ENCODE results near the gene AICDA. TPM values are rescaled to one million over a fixed set of nuclear protein-coding genes. Genes with fewer than 3 reads are reported as not detected.

The AICDA gene
- polyA plus RNA-seq, 1 of the 3 experiments (the other 2 are of a cell fraction) = not detected

- ChIA-PET CTCF (no interaction called here), POLR2A (no interaction called here)
- Histone ChIP-seq H3K4me2 (no peak overlapping the region), H4K20me1 (ENCODE audit: insufficient read depth) (no peaks in the 10 kb centered on the region), H3K27me3 (ENCODE audit: insufficient read depth) (no peaks in the 10 kb centered on the region), H3K79me2 (ENCODE audit: insufficient read depth) (no peaks in the 10 kb centered on the region), H3K4me3 (ENCODE audit: low read depth in 2 of 2, low read length in 1 of 2) (no peak overlapping the region), H3K9ac (no peak overlapping the region), H2AFZ (ENCODE audit: low read depth) (no peak overlapping the region), H3K4me1 (ENCODE audit: control insufficient read depth in 1 of 2, insufficient read depth in 2 of 2, low read depth in 1 of 2, low read length in 1 of 2) (no peaks in the 10 kb centered on the region), H3K9me3 (no peaks in the 10 kb centered on the region), H3K9me2 (no peaks in the 10 kb centered on the region), H3K27ac (ENCODE audit: low read depth in 2 of 2, low read length in 1 of 2) (no peak overlapping the region), H3F3A (replicated peaks; ENCODE audit: insufficient read depth) (no peaks in the 10 kb centered on the region), H3K36me3 (replicated peaks in 1 of 2; ENCODE audit: control insufficient read depth in 1 of 2, insufficient read depth in 2 of 2, low read length in 1 of 2) (no peaks in the 10 kb centered on the region)
- no peak for DNase-seq
- 11% methylated on average over 21 of the region's 22 CpGs for WGBS (ENCODE audit: low lambda C conversion rate)
- no peak for TF ChIP-seq MAX (IDR thresholded peaks at IDR 0.05; ENCODE audit: low read depth)
- TF ChIP-seq EP300 (IDR thresholded peaks at IDR 0.05; ENCODE audit: borderline replicate concordance in 1 of 2, low read depth in 1 of 2, low read length in 1 of 2) = no peak
- TF ChIP-seq RFX5 (IDR thresholded peaks at IDR 0.05; ENCODE audit: low read length) = no peak
- no peak for TF ChIP-seq FOXJ3 (CRISPR knock-in tag; IDR thresholded peaks at IDR 0.05)
- no peak for TF ChIP-seq TAF1 (IDR thresholded peaks at IDR 0.05; ENCODE audit: borderline replicate concordance, low read depth, low read length)
- no peak for TF ChIP-seq MXI1 (IDR thresholded peaks at IDR 0.05; ENCODE audit: low read depth, low read length)
Measured at GRCh38 chr12:8564656-8565055, 48.0 kb downstream of the AICDA start.

- TF ChIP-seq USF2 (IDR thresholded peaks at IDR 0.05; ENCODE audit: borderline replicate concordance, low read depth, low read length) = no peak
- no peak for TF ChIP-seq GATA2 (CRISPR knock-in tag; IDR thresholded peaks at IDR 0.05)
- no peak for TF ChIP-seq JUND (IDR thresholded peaks at IDR 0.05)
- no peak for TF ChIP-seq IRF3 (IDR thresholded peaks at IDR 0.05; ENCODE audit: low read depth, low read length)
- no peak for TF ChIP-seq GABPA (IDR thresholded peaks at IDR 0.05; ENCODE audit: low read depth)
- TF ChIP-seq ELF1 (IDR thresholded peaks at IDR 0.05) = no peak
- TF ChIP-seq TAF1 (IDR thresholded peaks at IDR 0.05; ENCODE audit: borderline replicate concordance, low read depth, low read length) = no peak
- no peak for TF ChIP-seq ZBTB33 (IDR thresholded peaks at IDR 0.05; ENCODE audit: borderline replicate concordance, low read depth)
- TF ChIP-seq REST (IDR thresholded peaks at IDR 0.05; ENCODE audit: low read depth, low read length) = no peak
- no peak for TF ChIP-seq NRF1 (IDR thresholded peaks at IDR 0.05; ENCODE audit: low read depth, low read length)
- no peak for TF ChIP-seq POLR2AphosphoS5 (IDR thresholded peaks at IDR 0.05; ENCODE audit: low read depth, low read length)
- TF ChIP-seq SMC3 (IDR thresholded peaks at IDR 0.05; ENCODE audit: low read depth, low read length) = no peak
- TF ChIP-seq FOXJ3 (CRISPR knock-in tag; IDR thresholded peaks at IDR 0.05) = no peak
- no peak for TF ChIP-seq MAX (IDR thresholded peaks at IDR 0.05; ENCODE audit: low read depth)
- TF ChIP-seq TCF12 (IDR thresholded peaks at IDR 0.05) = no peak
- TF ChIP-seq RFX5 (IDR thresholded peaks at IDR 0.05; ENCODE audit: low read length) = no peak
- no peak for TF ChIP-seq RCOR1 (IDR thresholded peaks at IDR 0.05; ENCODE audit: low read length)
- ChIA-PET POLR2A (no interaction called here), CTCF (interaction anchor here (0.8 to 1.2 kb wide), 2 partner anchors 19 kb away, joined by 3 to 7 read pairs; no protein-coding TSS in a partner anchor)
- 29% methylated on average over 3 of the region's 3 CpGs for WGBS (ENCODE audit: low lambda C conversion rate)
- H2AFZ ChIP-seq (ENCODE audit: low read depth) = no peak overlapping the region
- H3K9ac ChIP-seq = no peak overlapping the region
- H3K4me2 ChIP-seq = no peak overlapping the region
- no peaks in the 10 kb centered on the region for H3K4me1 ChIP-seq (ENCODE audit: control insufficient read depth in 1 of 2, insufficient read depth in 2 of 2, low read depth in 1 of 2, low read length in 1 of 2)
- H4K20me1 ChIP-seq (ENCODE audit: insufficient read depth) = no peaks in the 10 kb centered on the region
- H3K9me2 ChIP-seq = no peaks in the 10 kb centered on the region
- no peaks in the 10 kb centered on the region for H3K27me3 ChIP-seq (ENCODE audit: insufficient read depth)
- H3K27ac ChIP-seq (ENCODE audit: low read depth in 2 of 2, low read length in 1 of 2) = no peak overlapping the region
- H3K36me3 ChIP-seq (replicated peaks in 1 of 2; ENCODE audit: control insufficient read depth in 1 of 2, insufficient read depth in 2 of 2, low read length in 1 of 2) = no peaks in the 10 kb centered on the region
- H3F3A ChIP-seq (replicated peaks; ENCODE audit: insufficient read depth) = no peaks in the 10 kb centered on the region
- no peaks in the 10 kb centered on the region for H3K9me3 ChIP-seq
- no peaks in the 10 kb centered on the region for H3K79me2 ChIP-seq (ENCODE audit: insufficient read depth)
- DNase-seq = no peak
- H3K4me3 ChIP-seq (ENCODE audit: low read depth in 2 of 2, low read length in 1 of 2) = no peak overlapping the region
Measured at GRCh38 chr12:8563356-8563755, 49.3 kb downstream of the AICDA start.
